HG03103 (cell line): ENCODE data around the gene ZNF502.

Experiments
- ATAC-seq: cut with Tn5 transposase; IDR thresholded peaks from one replicate; pipeline ENCODE4 v1.9.1; 2021; ENCODE audit warnings: low read depth; ENCODE audit not compliant: unreplicated experiment

The ZNF502 gene

DNA sequence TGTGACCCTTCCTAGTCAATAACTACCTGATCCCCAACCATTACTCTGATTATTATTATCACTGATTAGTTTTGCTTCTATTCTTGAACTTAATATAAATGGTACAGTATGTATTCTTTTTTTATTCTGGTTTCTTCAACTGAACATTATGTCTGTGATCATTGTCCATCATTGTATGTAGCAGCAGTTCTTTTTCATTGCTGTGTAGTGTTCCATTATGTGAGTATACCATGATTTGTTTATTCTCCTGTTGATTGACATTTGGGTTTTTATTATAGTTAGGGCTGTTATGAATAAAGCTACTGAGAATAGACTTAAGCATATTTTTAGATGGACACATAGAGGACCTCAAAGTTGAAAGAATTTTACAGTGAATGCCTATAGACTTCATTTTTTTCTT is 51.8 kb downstream of the ZNF502 start:
- no peak for ATAC-seq

DNA sequence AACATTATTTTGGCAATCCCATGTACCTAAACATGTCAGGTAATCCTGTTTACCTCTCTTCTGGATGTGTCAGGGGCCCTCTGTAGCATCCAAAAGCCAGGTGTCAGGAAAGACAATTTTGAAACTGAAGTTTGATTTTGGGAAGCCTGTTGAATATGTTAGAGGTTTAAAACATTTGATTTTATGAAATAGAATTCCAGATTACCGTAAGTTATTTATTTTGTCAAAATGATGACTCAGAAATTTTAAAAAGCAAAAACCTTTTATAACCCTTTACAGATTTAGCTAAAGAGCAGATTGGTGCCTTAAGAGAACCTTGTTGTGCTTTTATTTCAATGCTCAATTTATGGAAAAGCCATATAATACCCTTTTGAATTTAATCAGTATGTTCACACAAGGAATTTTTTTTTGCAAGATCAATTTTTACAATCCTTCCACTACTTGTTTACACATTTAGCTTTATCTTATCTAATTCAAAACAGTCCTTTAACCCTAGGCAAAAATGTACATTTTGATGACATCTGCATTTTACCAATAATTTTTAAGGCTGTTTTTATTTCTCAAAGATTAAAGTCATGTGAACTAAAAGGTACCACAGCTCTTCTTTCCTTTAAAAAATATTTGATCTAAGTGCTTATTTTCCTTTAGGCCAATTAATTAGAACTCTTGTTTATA is 59.1 kb downstream of the ZNF502 start:
- ATAC-seq: no peak

DNA sequence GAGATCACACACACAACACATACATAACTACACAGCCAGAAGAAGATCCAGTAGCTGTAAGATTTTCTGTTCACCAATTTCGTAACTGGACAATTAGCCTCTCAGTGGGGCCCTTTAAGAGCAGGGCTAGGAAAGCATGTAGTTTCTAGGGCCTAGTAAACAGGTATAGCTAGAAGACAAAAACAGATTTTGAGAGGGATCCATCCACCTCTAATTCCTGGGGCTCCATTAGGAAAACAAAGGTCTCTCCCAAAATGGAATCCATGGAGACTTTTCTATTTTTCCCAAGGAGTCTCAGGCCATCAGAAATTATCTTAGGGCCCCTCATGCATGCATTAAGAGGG is 59.6 kb downstream of the ZNF502 start:
- no peak for ATAC-seq
